ENCODE results near the gene PDE9A.

DNA sequence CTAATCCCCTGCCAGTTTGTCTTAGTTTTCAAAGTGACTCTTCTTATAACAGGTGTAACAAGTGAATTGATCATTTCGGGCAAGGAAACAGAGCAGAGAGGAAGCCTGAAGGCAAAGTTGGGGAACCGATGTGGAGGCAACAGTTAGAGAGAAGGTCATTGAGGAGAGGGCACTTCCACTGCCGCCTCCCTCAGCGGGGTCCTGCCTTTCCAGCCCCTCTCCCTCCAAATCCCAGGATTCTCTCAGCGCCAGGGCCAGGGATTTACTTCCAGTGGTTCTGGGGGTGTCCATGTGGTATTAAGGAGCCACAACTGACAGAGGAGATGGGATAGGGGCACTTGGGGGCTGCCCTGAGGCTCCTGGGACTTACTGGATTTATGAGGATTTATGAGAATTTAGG is 39.7 kb upstream of the PDE9A start:
- TF ChIP-seq, protein P1, sequence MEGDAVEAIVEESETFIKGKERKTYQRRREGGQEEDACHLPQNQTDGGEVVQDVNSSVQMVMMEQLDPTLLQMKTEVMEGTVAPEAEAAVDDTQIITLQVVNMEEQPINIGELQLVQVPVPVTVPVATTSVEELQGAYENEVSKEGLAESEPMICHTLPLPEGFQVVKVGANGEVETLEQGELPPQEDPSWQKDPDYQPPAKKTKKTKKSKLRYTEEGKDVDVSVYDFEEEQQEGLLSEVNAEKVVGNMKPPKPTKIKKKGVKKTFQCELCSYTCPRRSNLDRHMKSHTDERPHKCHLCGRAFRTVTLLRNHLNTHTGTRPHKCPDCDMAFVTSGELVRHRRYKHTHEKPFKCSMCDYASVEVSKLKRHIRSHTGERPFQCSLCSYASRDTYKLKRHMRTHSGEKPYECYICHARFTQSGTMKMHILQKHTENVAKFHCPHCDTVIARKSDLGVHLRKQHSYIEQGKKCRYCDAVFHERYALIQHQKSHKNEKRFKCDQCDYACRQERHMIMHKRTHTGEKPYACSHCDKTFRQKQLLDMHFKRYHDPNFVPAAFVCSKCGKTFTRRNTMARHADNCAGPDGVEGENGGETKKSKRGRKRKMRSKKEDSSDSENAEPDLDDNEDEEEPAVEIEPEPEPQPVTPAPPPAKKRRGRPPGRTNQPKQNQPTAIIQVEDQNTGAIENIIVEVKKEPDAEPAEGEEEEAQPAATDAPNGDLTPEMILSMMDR (IDR thresholded peaks at IDR 0.05): no peak
- TF ChIP-seq POLR2A (IDR thresholded peaks at IDR 0.05): no peak
